HEK293T (cell line): ENCODE data around the gene PSIP1.

ENCODE experiments used
- ARNT ChIP-seq: fragments of 450-650 bp; IDR thresholded peaks from 2 replicates; pipeline ENCODE4 v1.6.1; 2017; ENCODE audit warnings: mild to moderate bottlenecking
- ELF4 ChIP-seq: fragments of 450-650 bp; IDR thresholded peaks from 2 replicates; pipeline ENCODE4 v1.6.1; 2017; ENCODE audit warnings: antibody characterized with exemption
- FOXA1 ChIP-seq: fragments of 450-650 bp; IDR thresholded peaks from 2 replicates; pipeline ENCODE4 v1.6.1; 2016; ENCODE audit warnings: mild to moderate bottlenecking
- FOXM1 ChIP-seq: fragments of 450-650 bp; IDR thresholded peaks from 2 replicates; pipeline ENCODE4 v1.6.1; 2017; ENCODE audit warnings: mild to moderate bottlenecking, borderline replicate concordance
- L3MBTL2 ChIP-seq: fragments of 450-650 bp; conservative IDR thresholded peaks from 2 replicates; pipeline ENCODE4 v1.6.1; 2016; ENCODE audit warnings: mild to moderate bottlenecking

- TF ChIP-seq ELF4 (no peak), FOXM1 (no peak), L3MBTL2 (no peak), ARNT (no peak), FOXA1 (no peak)
These were observed 77.6 kb downstream of the PSIP1 start for GRCh38 chr9:15433191-15433590.
